Upper lobe of right lung (tissue), 1 donor: Measurements from ENCODE around the gene LHB. TPM values are rescaled to one million over a fixed set of nuclear protein-coding genes. Genes with fewer than 3 reads are reported as not detected.

Source experiments
- ATAC-seq: fragments of 200-7000 bp; cut with Tn5 transposase; one replicate; pipeline ENCODE4 v1.9.1; 2020; ENCODE audit warnings: mild to moderate bottlenecking, moderate library complexity
- DNase-seq: peaks from one replicate; pipeline ENCODE4 v3.0.0-alpha.2; 2020
- H3K27ac ChIP-seq: fragments of 200-600 bp; one replicate; pipeline ENCODE4 v1.8.0; 2022
- H3K27me3 ChIP-seq: fragments of 200-600 bp; one replicate; pipeline ENCODE4 v1.8.0; 2022; ENCODE audit warnings: mild to moderate bottlenecking
- H3K36me3 ChIP-seq: fragments of 200-600 bp; one replicate; pipeline ENCODE4 v1.8.0; 2022
- H3K4me1 ChIP-seq: fragments of 200-600 bp; one replicate; pipeline ENCODE4 v1.8.0; 2022
- H3K4me3 ChIP-seq: fragments of 200-600 bp; one replicate; pipeline ENCODE4 v1.8.0; 2022; ENCODE audit warnings: mild to moderate bottlenecking
- H3K9me3 ChIP-seq: fragments of 200-600 bp; one replicate; pipeline ENCODE4 v1.8.0; 2022
- CTCF ChIP-seq: fragments of 200-600 bp; IDR thresholded peaks from one replicate; pipeline ENCODE4 v1.8.0; 2022; ENCODE audit warnings: antibody characterized with exemption
- intact Hi-C: fragments of 100-400 bp; cut with DNase I; formaldehyde crosslinking; loops from one replicate; pipeline ENCODE4 v1.11.0; 2022
- microRNA-seq: library from miRNA; unstranded; fragments of <30 nt; microRNA quantifications from one replicate; pipeline ENCODE4 v1.2.0, GENCODE V29; 2020; ENCODE audit warnings: borderline microRNAs expressed
- total RNA-seq: library from RNA; stranded (reverse); fragmentation: NEBNext Ultra II Directional; extraction: Animal tissue kit (Norgen Biotek cat#: 25700); gene quantifications from one replicate; pipeline ENCODE4 v1.2.1, GENCODE V29; 2021
- donor health status: DM: no; HTN: yes; CAD: no; lungs with severe emphysema.

Gene LHB
- total RNA-seq, 1 donor from 2014 or later, result not detected

- Histone ChIP-seq H3K4me3 (peak overlapping the region; percentile 89), H3K36me3 (peaks cover 23% of the 10 kb centered on the region), H3K4me1 (peaks cover 38% of the 10 kb centered on the region), H3K27ac (peak overlapping the region; percentile 95), H3K9me3 (no peaks in the 10 kb centered on the region), H3K27me3 (no peaks in the 10 kb centered on the region)
- intact Hi-C loops, result no loop called here
- ATAC-seq (peak; percentile 19), DNase-seq (peak; percentile 77)
- TF ChIP-seq CTCF, result no peak
These were observed 49.3 kb downstream of the LHB start for GRCh38 chr19:48967346-48968178.

GRCh38 chr19:48966541-48967345 lies 50.1 kb downstream of the LHB start:
- no peak for TF ChIP-seq CTCF
- intact Hi-C loops, result no loop called here
- ATAC-seq (no peak), DNase-seq (no peak)
- Histone ChIP-seq H3K27me3 (no peaks in the 10 kb centered on the region), H3K4me3 (peak overlapping the region; percentile 89), H3K9me3 (no peaks in the 10 kb centered on the region), H3K4me1 (peaks cover 41% of the 10 kb centered on the region), H3K36me3 (peaks cover 23% of the 10 kb centered on the region), H3K27ac (peak overlapping the region; percentile 95)

Small RNAs within 50 kb of the gene (microRNA-seq; reads per million reads assigned to microRNA genes)
- not detected for gene MIR6798

Other genes starting within 250 kb of the LHB start
- 59.0 TPM for gene BCAT2, start 206.1 kb downstream of the LHB start, total RNA-seq
- gene HSD17B14, start 180.6 kb downstream of the LHB start, total RNA-seq, result 23.5 TPM
- gene PLEKHA4, start 148.5 kb downstream of the LHB start, total RNA-seq, result 16.0 TPM
- gene PPP1R15A, start 144.7 kb downstream of the LHB start, total RNA-seq, result 80.9 TPM
- not detected for gene TULP2, start 118.3 kb downstream of the LHB start, total RNA-seq
- 287 TPM for gene NUCB1, start 116.8 kb downstream of the LHB start, total RNA-seq
- 3.0 TPM for gene DHDH, start 83.4 kb downstream of the LHB start, total RNA-seq
- gene BAX, start 62.2 kb downstream of the LHB start, total RNA-seq, result 127 TPM
- 7,346 TPM for gene FTL, start 51.8 kb downstream of the LHB start, total RNA-seq
- gene GYS1, start 23.8 kb downstream of the LHB start, total RNA-seq, result 35.1 TPM
- 37.6 TPM for gene RUVBL2, start 23.2 kb downstream of the LHB start, total RNA-seq
- not detected for gene CGB3, start 7.2 kb upstream of the LHB start, total RNA-seq
- not detected for gene CGB2, start 14.8 kb upstream of the LHB start, total RNA-seq
- not detected for gene CGB1, start 19.8 kb upstream of the LHB start, total RNA-seq
- not detected for gene CGB5, start 26.8 kb upstream of the LHB start, total RNA-seq
- not detected for gene CGB8, start 32.0 kb upstream of the LHB start, total RNA-seq
- gene CGB7, start 40.7 kb upstream of the LHB start, total RNA-seq, result 0.43 TPM
- 2.7 TPM for gene NTF4, start 47.7 kb upstream of the LHB start, total RNA-seq
- gene KCNA7, start 55.6 kb upstream of the LHB start, total RNA-seq, result not detected
- 179 TPM for gene SNRNP70, start 68.4 kb upstream of the LHB start, total RNA-seq
- gene LIN7B, start 97.3 kb upstream of the LHB start, total RNA-seq, result 12.2 TPM
- gene C19orf73, start 102.1 kb upstream of the LHB start, total RNA-seq, result 1.5 TPM
- gene PPFIA3, start 102.5 kb upstream of the LHB start, total RNA-seq, result 10.7 TPM
- gene HRC, start 138.3 kb upstream of the LHB start, total RNA-seq, result 2.2 TPM
- gene TRPM4, start 140.7 kb upstream of the LHB start, total RNA-seq, result 44.3 TPM